Panc1 (cell line): ENCODE data around the gene CEP55. TPM values are rescaled to one million over a fixed set of nuclear protein-coding genes. Genes with fewer than 3 reads are reported as not detected.

Source experiments
- ATAC-seq: fragments of 200-7000 bp; cut with Tn5 transposase; 2 replicates; pipeline ENCODE4 v1.9.1; 2020; ENCODE audit warnings: mild to moderate bottlenecking, moderate library complexity
- BruUV-seq: library from RNA; stranded (reverse); fragments of 400-500 nt; replicated peaks from 2 replicates; lab custom pipeline; 2021; lab: Mats Ljungman, UMichigan
- CTCF ChIA-PET: fragments of 300-600 bp; sonication (Branson Sonifier 250); formaldehyde crosslinking; loops from one replicate; lab custom pipeline; 2022; ENCODE audit warnings: antibody characterized with exemption; lab: Charles Lee
- POLR2A ChIA-PET: fragments of 300-600 bp; sonication (Branson Sonifier 250); formaldehyde crosslinking; loops from one replicate; lab custom pipeline; 2022; ENCODE audit warnings: antibody characterized with exemption; lab: Charles Lee
- DNase-seq: peaks from one replicate; pipeline ENCODE4 v3.0.0-alpha.2; 2010; ENCODE audit warnings: low read depth, low spot score
- H3K27ac ChIP-seq: 2 replicates; pipeline ENCODE4 v1.5.1; 2011; ENCODE audit warnings: mild to moderate bottlenecking, low read length, inconsistent platforms
- H3K27me3 ChIP-seq: fragments of 200-500 bp; sonication (Bioruptor generic); 2 replicates; pipeline ENCODE4 v1.6.0; 2014; ENCODE audit warnings: low read length, inconsistent platforms; ENCODE audit not compliant: control insufficient read depth, insufficient read depth
- H3K36me3 ChIP-seq: fragments of 200-500 bp; sonication (Bioruptor generic); 2 replicates; pipeline ENCODE4 v1.5.1; 2014; ENCODE audit warnings: inconsistent platforms, mild to moderate bottlenecking, low read length, moderate library complexity; ENCODE audit not compliant: control insufficient read depth, insufficient read depth
- H3K4me1 ChIP-seq: 2 replicates; pipeline ENCODE4 v1.5.1; 2011; ENCODE audit warnings: inconsistent platforms, mild to moderate bottlenecking, low read length, moderate library complexity; ENCODE audit not compliant: control insufficient read depth, insufficient read depth
- H3K4me3 ChIP-seq, 2 experiments: 2 replicates each; pipeline ENCODE4 v1.5.1; 2011 to 2012; ENCODE audit warnings: low read depth in 2 of 2, low read length in 2 of 2, mild to moderate bottlenecking in 2 of 2, inconsistent platforms in 1 of 2, moderate library complexity in 1 of 2
- H3K9me3 ChIP-seq: fragments of 200-500 bp; sonication (Bioruptor generic); 2 replicates; pipeline ENCODE4 v1.5.1; 2014; ENCODE audit warnings: low read depth, mild to moderate bottlenecking, inconsistent platforms, low read length, moderate library complexity; ENCODE audit not compliant: control insufficient read depth, insufficient read depth
- CTCF ChIP-seq: fragments of 450-650 bp; IDR thresholded peaks from 2 replicates; pipeline ENCODE4 v1.5.1; 2017; ENCODE audit warnings: mild to moderate bottlenecking
- POLR2AphosphoS5 ChIP-seq: IDR thresholded peaks from 2 replicates; pipeline ENCODE4 v1.6.1; 2012; ENCODE audit warnings: mild to moderate bottlenecking, low read depth, low read length, moderate library complexity
- REST ChIP-seq, 2 experiments: IDR thresholded peaks; 2 replicates each; pipeline ENCODE4 v1.6.1; 2011 to 2012; ENCODE audit warnings: low read depth in 2 of 2, control low read depth in 1 of 2, low read length in 1 of 2, mild to moderate bottlenecking in 1 of 2, moderate library complexity in 1 of 2; ENCODE audit not compliant: insufficient read depth in 1 of 2
- SIN3A ChIP-seq: IDR thresholded peaks from 2 replicates; pipeline ENCODE4 v1.6.1; 2012; ENCODE audit warnings: low read depth, mild to moderate bottlenecking, low read length, moderate library complexity, borderline replicate concordance; ENCODE audit not compliant: insufficient read depth
- TCF7L2 ChIP-seq: IDR thresholded peaks from 2 replicates; pipeline ENCODE4 v1.6.1; 2011; ENCODE audit warnings: mild to moderate bottlenecking, low read depth, low read length, inconsistent platforms
- in situ Hi-C: cut with HindIII; loops from 2 replicates; pipeline ENCODE4 v1.10.0; 2016; ENCODE audit warnings: low sequenced_read_pairs, low pct_unique_long_range_greater_than_20kb
- intact Hi-C: fragments of 100-400 bp; cut with micrococcal nuclease; formaldehyde crosslinking; loops from one replicate; pipeline ENCODE4 v1.10.0; 2022; ENCODE audit not compliant: unreplicated experiment
- total RNA-seq: library from RNA; stranded (reverse); gene quantifications from one replicate; pipeline ENCODE4 v1.2.1, GENCODE V29; 2021; ENCODE audit not compliant: unreplicated experiment

The CEP55 gene
- total RNA-seq, 1 experiment from 2014 or later: 96.4 TPM

- intact Hi-C loops: no loop called here
- no peak for ATAC-seq
- Histone ChIP-seq H3K4me1 (no peaks in the 10 kb centered on the region), H3K27me3 (no peaks in the 10 kb centered on the region; the same call in 1 of the 2 replicates), H3K36me3 (no peaks in the 10 kb centered on the region), H3K9me3 (no peaks in the 10 kb centered on the region), H3K27ac (no peak overlapping the region), H3K4me3 (no peak overlapping the region)
- CTCF ChIA-PET: no interaction called here
- BruUV-seq: no TSS peak
- in situ Hi-C loops: no loop called here
- TF ChIP-seq REST (IDR thresholded peaks at IDR 0.05; ENCODE audit: insufficient read depth in 1 of 2, low read depth in 2 of 2, low read length in 1 of 2) (no peak), TCF7L2 (no peak), CTCF (no peak), SIN3A (no peak), POLR2AphosphoS5 (no peak)
- DNase-seq: no peak
- POLR2A ChIA-PET: no interaction called here
These were observed 51.1 kb downstream of the CEP55 start for GRCh38 chr10:93547522-93547921.

GRCh38 chr10:93548376-93549071 lies 52.1 kb downstream of the CEP55 start:
- Histone ChIP-seq H3K36me3 (no peaks in the 10 kb centered on the region), H3K4me3 (no peak overlapping the region), H3K27ac (no peak overlapping the region), H3K27me3 (no peaks in the 10 kb centered on the region), H3K4me1 (no peaks in the 10 kb centered on the region), H3K9me3 (no peaks in the 10 kb centered on the region)
- no TSS peak for BruUV-seq
- intact Hi-C loops: no loop called here
- in situ Hi-C loops: no loop called here
- TF ChIP-seq CTCF (no peak), REST (IDR thresholded peaks at IDR 0.05; ENCODE audit: insufficient read depth in 1 of 2, low read depth in 2 of 2, low read length in 1 of 2) (no peak), POLR2AphosphoS5 (no peak), SIN3A (no peak), TCF7L2 (no peak)
- ChIA-PET CTCF (no interaction called here), POLR2A (no interaction called here)
- ATAC-seq (peak; percentile 72), DNase-seq (peak; percentile 77)
